Stomach smooth muscle (tissue), 2 donors: Measurements from ENCODE around the gene JSRP1.
A peak's percentile ranks its signal among the peaks of the same experiment; 100 is the strongest.

Experiments
- H3K27ac ChIP-seq: one replicate; pipeline ENCODE4 v1.7.0; 2013; ENCODE audit warnings: mild to moderate bottlenecking, low read length, inconsistent platforms
- H3K27me3 ChIP-seq, 2 donors: one replicate each; pipeline ENCODE4 v1.7.0; 2013; ENCODE audit warnings: low read length in 2 of 2; ENCODE audit not compliant: insufficient read depth in 2 of 2, control insufficient read depth in 1 of 2
- H3K36me3 ChIP-seq, 2 donors: one replicate each; pipeline ENCODE4 v1.7.0; 2013; ENCODE audit warnings: low read length in 2 of 2; ENCODE audit not compliant: control insufficient read depth in 2 of 2, insufficient read depth in 2 of 2
- H3K4me1 ChIP-seq: one replicate; pipeline ENCODE4 v1.7.0; 2013; ENCODE audit warnings: low read length; ENCODE audit not compliant: control insufficient read depth, insufficient read depth
- H3K4me3 ChIP-seq, 2 donors: one replicate each; pipeline ENCODE4 v1.7.0; 2013; ENCODE audit warnings: low read length in 2 of 2
- H3K9ac ChIP-seq, 2 donors: one replicate each; pipeline ENCODE4 v1.7.0; 2013; ENCODE audit warnings: low read length in 2 of 2, mild to moderate bottlenecking in 1 of 2
- H3K9me3 ChIP-seq, 2 donors: one replicate each; pipeline ENCODE4 v1.7.0; 2013; ENCODE audit warnings: low read length in 2 of 2; ENCODE audit not compliant: control insufficient read depth in 2 of 2
- donor health status: healthy.
- donor health status: Pancreatic carcinoma.

Gene JSRP1

DNA sequence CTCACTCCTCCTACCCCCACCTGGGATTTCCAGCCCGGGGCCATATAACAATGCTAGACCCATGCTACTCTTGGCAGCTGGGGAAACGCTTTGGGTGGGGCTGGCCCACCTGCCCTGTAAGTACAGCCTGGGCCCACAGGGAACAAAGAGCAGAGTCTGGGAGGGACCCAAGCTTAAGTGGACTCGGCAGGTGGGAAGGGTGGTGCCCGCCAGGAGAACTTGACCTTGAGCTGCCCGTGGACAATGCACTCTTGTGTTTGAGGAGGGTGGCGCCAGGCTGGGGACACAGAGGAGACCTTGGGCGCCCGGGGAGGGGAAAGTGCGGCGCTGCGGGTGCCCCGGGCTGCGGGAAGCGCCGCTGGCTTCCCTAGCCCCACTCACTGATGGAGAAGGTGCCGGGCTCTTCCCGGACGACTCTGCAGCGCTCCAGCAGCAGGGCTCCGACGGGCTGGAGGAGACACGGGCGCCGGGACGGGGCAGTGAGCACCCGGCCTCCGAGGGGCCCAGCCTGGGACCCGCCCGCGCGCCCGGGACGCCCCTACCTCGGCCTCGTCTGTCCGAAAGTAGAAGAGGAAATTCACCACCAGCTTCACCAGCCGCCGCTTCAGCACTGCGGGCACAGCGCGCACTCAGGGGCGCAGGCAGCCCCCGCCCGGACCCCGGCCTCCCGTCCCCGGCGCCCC lies 20.7 kb downstream of the JSRP1 start:
- Histone ChIP-seq H3K27ac (peak overlapping the region; percentile 31), H3K4me1 (peaks cover 56% of the 10 kb centered on the region), H3K4me3 (peak overlapping the region; percentile 53 to 84), H3K27me3 (no peaks in the 10 kb centered on the region), H3K36me3 (peaks cover 3 to 17% of the 10 kb centered on the region in 2 donors), H3K9me3 (no peaks in the 10 kb centered on the region), H3K9ac (peak overlapping the region; percentile 66 to 94)

DNA sequence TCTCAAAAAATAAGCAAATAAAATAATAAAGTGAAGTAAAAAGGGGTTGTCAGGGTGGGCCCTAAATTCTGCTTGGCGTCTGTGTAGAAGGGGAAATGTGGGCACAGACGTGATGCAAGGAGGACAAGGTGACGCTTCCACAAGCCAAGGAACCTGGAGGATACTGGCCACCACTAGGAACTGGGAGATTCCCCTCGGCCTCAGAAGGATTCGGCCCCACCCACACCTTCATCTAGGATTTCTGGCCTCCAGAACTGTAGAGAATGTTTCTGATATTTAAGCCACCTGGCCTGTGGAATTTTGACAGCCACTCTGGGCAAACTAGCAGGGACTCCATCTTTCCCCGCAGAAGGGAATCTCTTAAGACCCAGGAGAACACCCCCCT lies 21.2 kb downstream of the JSRP1 start:
- H3K27me3 ChIP-seq = no peaks in the 10 kb centered on the region
- H3K9me3 ChIP-seq = no peaks in the 10 kb centered on the region
- peak overlapping the region; percentile 31 for H3K27ac ChIP-seq
- H3K36me3 ChIP-seq = peaks cover 6 to 19% of the 10 kb centered on the region in 2 donors
- H3K4me1 ChIP-seq = peaks cover 51% of the 10 kb centered on the region
- H3K9ac ChIP-seq = peak overlapping the region; percentile 66 to 94
- H3K4me3 ChIP-seq = peak overlapping the region; percentile 53 to 84

DNA sequence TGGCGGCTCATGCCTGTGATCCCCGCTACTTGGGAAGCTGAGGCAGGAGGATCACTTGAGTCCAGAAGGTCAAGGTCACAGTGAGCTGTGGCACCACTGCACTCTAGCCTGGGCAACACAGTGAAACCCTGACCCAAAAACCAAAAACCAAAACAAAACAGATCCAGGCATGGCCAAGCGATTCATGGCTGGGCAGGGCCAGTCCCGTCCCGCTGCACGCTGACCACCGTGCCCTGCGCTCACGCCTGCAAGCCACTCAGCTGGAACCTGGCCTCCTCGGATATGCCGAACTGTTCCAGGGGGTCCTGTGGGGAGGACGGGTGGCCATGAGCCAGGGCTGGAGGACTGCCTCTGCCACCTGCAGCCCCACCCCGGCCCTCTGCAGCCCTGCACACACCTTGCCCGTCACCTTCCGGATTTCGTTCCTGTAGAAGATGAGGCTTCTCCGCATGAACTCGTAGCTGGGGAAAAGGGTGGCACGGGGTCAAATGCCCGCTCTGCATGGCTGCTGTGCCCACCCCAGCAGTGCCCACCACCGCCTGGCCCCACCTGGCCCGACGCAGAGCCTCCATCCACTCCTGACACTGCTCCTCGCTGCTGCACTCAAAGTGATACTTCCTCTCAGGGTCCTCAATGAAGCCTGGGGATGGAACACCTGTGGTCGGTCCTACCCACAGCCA lies 22.5 kb downstream of the JSRP1 start:
- Histone ChIP-seq H3K9me3 (no peaks in the 10 kb centered on the region), H3K36me3 (peaks cover 10 to 27% of the 10 kb centered on the region in 2 donors), H3K27ac (no peak overlapping the region), H3K9ac (no peak overlapping the region), H3K4me3 (no peak overlapping the region), H3K4me1 (peaks cover 44% of the 10 kb centered on the region), H3K27me3 (no peaks in the 10 kb centered on the region)

DNA sequence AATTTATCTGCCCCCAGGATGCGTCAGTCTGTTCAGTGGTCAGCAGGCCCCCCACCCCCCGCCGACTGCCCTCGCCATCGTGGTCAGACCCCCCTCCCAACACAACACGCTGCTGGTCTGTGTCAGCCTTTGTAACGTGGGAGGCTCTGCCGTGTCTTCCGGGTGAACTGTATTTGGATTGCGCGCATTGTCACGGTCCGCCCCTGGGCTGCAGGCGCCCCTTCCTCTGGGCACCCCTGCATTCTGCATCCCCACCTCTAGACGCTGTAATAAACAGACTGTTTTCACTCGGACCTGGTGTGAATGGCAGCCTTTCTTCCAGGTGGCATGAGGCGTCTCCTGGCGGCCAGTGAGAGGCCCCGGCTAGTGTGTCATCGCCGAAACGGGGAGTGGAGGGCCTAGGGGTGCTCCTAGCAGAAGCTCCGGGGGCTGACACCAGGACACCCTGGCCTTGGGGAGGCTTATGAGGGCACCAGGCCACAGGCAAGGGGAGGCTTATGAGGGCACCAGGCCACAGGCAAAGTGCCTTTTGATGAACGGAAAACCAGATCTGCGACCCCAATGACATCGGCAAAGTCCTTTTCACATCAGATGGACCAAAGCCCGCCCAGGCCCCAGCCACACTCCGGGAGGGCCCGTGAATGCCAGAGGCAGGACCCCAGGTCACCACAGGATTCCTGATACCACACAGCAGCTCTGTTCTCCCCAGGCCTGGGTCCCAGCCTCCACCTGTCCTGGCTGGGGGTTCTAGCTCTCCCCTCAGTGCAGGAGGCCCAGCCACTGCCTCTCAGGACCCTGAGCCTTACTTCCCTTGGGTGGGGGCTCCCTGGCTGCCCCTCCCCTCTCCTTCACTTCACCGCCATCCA lies 23.7 kb downstream of the JSRP1 start:
- H3K27me3 ChIP-seq = no peaks in the 10 kb centered on the region
- H3K27ac ChIP-seq = no peak overlapping the region
- no peak overlapping the region for H3K4me3 ChIP-seq
- peaks cover 32% of the 10 kb centered on the region for H3K4me1 ChIP-seq
- no peaks in the 10 kb centered on the region for H3K9me3 ChIP-seq
- H3K9ac ChIP-seq = no peak overlapping the region
- H3K36me3 ChIP-seq = peaks cover 10 to 32% of the 10 kb centered on the region in 2 donors

DNA sequence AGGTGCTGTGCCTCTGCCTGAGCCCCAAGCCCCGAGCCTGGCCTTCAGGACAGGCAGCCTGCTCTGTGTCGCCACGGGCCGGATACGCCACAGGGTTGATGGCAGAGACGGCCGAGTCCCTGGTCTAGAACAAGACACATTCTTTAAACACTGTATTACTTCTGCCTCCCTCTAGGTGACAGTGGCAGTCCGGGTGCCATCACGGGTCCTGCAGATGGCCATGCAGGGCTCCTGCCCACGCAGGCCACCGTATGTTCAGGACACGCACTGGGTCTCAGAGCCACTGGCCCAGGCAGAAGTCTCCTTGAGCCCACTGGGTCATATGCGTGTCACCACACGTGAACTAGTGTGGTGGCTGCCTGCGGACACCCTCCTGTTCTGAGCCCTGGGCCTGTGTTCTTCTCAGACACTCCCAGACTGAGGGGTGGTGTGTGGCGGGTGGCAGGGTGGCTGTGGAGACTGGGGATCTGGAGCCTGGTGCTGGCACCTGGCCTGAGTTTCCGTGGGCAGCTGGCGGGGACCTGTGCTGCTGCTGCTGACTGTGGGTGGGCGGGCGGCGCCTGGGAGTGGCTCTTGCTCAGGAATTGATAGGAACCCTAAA lies 24.5 kb downstream of the JSRP1 start:
- Histone ChIP-seq H3K9me3 (no peaks in the 10 kb centered on the region), H3K4me3 (no peak overlapping the region), H3K36me3 (peaks cover 10 to 32% of the 10 kb centered on the region in 2 donors), H3K27ac (no peak overlapping the region), H3K9ac (no peak overlapping the region), H3K27me3 (no peaks in the 10 kb centered on the region), H3K4me1 (peaks cover 27% of the 10 kb centered on the region)

DNA sequence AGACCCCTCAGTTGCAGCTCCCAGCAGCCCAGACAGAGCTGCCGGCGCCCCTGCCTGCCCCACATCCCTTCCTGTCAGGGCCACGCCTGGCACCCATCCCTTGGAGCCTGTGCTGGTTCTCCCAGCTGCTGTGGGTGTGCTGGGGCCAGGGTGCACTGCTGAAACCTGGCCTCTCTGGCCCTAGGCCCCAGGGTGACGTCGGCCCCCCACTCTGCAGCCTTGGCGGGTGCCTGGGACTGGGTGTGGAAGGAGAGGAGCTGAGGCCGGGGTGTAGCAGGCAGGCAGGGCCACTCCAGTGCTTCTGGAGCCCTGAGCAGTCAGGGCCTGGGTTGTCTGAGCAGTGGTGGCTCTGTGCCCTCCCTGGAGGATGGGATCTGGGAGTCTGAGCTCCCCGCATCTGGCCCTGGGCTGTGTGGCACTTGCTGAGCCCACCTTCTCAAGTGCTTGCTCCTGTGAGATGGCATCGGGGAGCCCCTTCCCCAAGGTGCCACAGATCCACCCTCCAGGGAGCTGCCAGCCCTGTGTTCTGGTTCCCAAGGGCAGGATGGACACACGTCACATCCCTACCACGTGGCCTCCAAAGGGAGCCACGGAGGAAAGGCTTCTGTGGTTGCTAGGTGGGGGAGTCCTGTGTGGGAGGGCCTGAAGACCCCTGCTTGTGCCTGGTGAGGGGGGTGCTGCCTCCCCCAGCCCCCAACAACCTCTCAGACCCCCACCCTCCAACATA lies 25.2 kb downstream of the JSRP1 start:
- Histone ChIP-seq H3K36me3 (peaks cover 10 to 32% of the 10 kb centered on the region in 2 donors), H3K9ac (no peak overlapping the region), H3K27me3 (no peaks in the 10 kb centered on the region), H3K27ac (no peak overlapping the region), H3K9me3 (no peaks in the 10 kb centered on the region), H3K4me3 (no peak overlapping the region), H3K4me1 (peaks cover 27% of the 10 kb centered on the region)

DNA sequence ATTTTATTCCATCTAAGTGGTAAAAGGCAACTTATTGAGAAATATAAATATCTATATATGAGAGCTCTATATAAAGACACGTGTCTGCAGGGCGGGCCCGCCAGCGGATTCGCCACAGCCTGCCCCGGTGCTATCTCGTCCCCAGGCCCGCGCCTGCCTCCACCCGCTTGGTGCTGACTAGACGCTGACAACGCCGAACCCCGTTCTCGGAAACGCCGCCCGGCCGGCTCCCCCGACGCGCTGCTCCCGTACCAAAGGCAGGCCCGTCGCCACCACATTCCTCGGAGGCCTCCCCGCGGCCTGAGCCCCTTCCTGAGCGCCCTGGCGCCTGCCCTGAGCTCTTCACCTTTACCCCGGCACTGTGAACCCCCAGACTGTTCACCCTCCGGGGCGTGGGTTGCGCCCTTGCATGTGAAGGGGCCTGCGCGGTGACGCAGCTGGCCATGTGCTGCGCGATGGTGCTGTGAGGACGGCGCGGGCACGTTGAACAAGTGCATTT lies 26.1 kb downstream of the JSRP1 start:
- H3K9ac ChIP-seq = no peak overlapping the region
- no peak overlapping the region for H3K27ac ChIP-seq
- no peaks in the 10 kb centered on the region for H3K9me3 ChIP-seq
- H3K27me3 ChIP-seq = no peaks in the 10 kb centered on the region
- H3K4me1 ChIP-seq = peaks cover 21% of the 10 kb centered on the region
- H3K36me3 ChIP-seq = peaks cover 10 to 36% of the 10 kb centered on the region in 2 donors
- no peak overlapping the region for H3K4me3 ChIP-seq

DNA sequence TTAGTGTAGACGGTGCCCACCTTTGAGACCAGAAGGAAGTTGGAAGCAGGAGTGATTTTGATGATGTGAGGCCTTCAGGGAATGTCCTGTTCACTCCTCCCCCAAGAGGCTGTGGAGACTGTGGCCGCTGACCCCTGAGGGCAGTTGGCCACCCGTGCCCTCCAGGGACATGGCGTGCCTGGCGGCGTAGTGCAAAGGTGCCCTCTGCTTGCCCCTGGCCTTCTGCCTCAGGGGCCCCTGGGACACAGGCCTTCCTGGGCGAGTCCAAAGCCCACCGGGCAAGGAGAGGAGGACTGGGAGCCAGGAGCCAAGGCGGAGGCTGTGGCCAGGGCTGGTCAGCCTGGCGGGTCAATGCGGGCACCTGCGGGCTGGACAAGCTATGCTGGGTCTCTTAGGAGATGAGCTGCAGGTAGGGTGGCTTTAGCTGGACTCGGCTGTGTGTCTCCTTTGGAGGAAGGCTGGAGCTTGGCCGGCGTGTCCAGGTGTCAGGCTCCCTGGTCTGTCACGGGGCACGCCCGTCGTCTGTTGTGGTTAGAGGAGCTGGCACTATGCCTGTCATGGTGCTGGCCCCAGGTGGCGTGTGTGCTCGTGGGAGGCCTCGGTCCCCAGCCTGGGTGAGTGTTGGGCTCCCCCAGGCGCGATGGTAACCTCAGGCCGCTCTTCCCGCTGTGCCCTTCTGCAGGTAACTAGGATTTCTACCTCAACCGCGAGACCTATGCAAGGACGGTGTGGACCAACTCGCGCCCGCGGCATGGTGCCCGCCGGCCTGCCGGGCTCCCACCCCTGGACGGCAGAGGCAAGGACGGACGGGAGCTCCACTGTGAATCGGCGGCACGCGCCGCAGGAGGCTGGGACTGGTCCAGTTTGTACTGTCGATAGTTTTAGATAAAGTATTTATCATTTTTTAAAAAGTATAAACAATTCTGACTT lies 26.8 kb downstream of the JSRP1 start:
- H3K27me3 ChIP-seq = no peaks in the 10 kb centered on the region
- H3K9me3 ChIP-seq = no peaks in the 10 kb centered on the region
- peaks cover 16 to 39% of the 10 kb centered on the region in 2 donors for H3K36me3 ChIP-seq
- no peak overlapping the region for H3K27ac ChIP-seq
- peaks cover 14% of the 10 kb centered on the region for H3K4me1 ChIP-seq
- H3K4me3 ChIP-seq = no peak overlapping the region
- no peak overlapping the region for H3K9ac ChIP-seq

DNA sequence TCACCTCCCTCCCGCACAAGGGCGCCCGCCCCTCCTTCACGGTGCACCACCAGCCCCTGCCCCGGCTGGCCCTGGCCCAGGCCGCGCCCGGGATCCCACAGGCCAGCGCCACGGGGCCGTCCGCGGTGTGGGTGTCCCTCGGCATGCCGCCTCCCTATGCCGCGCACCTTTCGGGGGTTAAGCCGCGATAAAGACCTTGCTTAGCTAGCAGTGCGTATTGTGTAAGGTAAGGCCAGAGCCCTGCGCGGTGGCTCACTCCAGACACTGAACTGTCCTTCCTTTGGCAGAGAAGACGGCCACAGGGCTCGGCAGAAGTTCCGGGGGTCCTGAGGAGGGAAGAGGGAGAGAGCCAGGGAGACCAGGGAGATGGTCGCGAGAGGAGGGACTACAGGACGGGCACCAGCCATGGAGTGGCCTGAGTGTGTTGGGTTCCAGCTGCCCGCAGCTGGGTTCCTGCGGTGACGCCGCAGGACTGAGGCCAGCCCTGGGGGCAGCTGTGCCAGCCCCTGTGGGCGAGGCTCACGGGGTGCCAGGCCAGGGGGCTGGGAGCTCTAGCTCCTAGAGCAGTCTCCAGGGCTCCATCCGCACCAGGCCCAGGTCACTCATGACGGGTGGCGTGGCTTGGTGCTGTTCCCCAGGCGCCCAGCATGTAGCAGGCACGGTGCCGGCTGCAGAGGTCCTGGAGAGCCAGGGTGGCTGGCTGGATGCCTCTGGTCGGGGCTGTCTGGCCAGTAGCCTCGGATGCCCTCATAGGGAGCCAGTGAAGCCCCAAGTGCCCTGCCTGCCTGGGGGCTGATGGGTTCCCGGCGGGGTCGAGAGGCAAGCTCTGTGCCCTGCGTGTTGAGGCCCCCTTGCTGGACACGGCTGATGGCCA lies 27.8 kb downstream of the JSRP1 start:
- Histone ChIP-seq H3K9ac (no peak overlapping the region), H3K27me3 (no peaks in the 10 kb centered on the region), H3K27ac (no peak overlapping the region), H3K36me3 (peaks cover 16 to 35% of the 10 kb centered on the region in 2 donors), H3K9me3 (no peaks in the 10 kb centered on the region), H3K4me3 (no peak overlapping the region), H3K4me1 (peaks cover 7% of the 10 kb centered on the region)
